HG02798 (cell line): ENCODE measurements around the gene NUSAP1.
"Not testable (repeated sequence)": the region's sequence is repeated elsewhere in the genome, so short reads cannot be mapped to it uniquely, and the experiment has no call there.

ENCODE experiments used
- ATAC-seq: cut with Tn5 transposase; IDR thresholded peaks from one replicate; pipeline ENCODE4 v1.9.1; 2021; ENCODE audit warnings: mild to moderate bottlenecking; ENCODE audit not compliant: unreplicated experiment, poor library complexity

The NUSAP1 gene

GRCh38 chr15:41332194-41333025 is at the start of gene NUSAP1, which contains the start of gene OIP5:
NUSAP1 (plus strand) TSS chr15:41332881; CDS start chr15:41332958, 77 bp downstream.
OIP5 (minus strand) TSS chr15:41332591; CDS start chr15:41332561, 30 bp downstream.
- peak; percentile 91 for ATAC-seq

- not testable (repeated sequence) for ATAC-seq
These were observed 49.6 kb upstream of the NUSAP1 start for GRCh38 chr15:41282980-41283652.

GRCh38 chr15:41283653-41284426 is 48.8 kb upstream of the NUSAP1 start:
- peak; percentile 98 for ATAC-seq

GRCh38 chr15:41284427-41285177 is 48.1 kb upstream of the NUSAP1 start:
- ATAC-seq, result no peak

GRCh38 chr15:41285285-41285684 is 47.4 kb upstream of the NUSAP1 start:
- ATAC-seq, result no peak

GRCh38 chr15:41286665-41287333 is 45.9 kb upstream of the NUSAP1 start:
- ATAC-seq, result no peak

GRCh38 chr15:41288464-41288863 is 44.2 kb upstream of the NUSAP1 start:
- no peak for ATAC-seq

GRCh38 chr15:41289953-41290352 is 42.7 kb upstream of the NUSAP1 start:
- ATAC-seq, result no peak

- peak; percentile 71 for ATAC-seq
These were observed 41.5 kb upstream of the NUSAP1 start for GRCh38 chr15:41291065-41291631.

GRCh38 chr15:41292521-41292920 is 40.2 kb upstream of the NUSAP1 start:
- no peak for ATAC-seq

GRCh38 chr15:41301139-41301538 is 31.5 kb upstream of the NUSAP1 start:
- ATAC-seq, result not testable (repeated sequence)

GRCh38 chr15:41301587-41301986 is 31.1 kb upstream of the NUSAP1 start:
- no peak for ATAC-seq

GRCh38 chr15:41304149-41304770 is 28.4 kb upstream of the NUSAP1 start:
- no peak for ATAC-seq

GRCh38 chr15:41307679-41308078 is 25.0 kb upstream of the NUSAP1 start:
- no peak for ATAC-seq

GRCh38 chr15:41309226-41309905 is 23.3 kb upstream of the NUSAP1 start:
- no peak for ATAC-seq

GRCh38 chr15:41320805-41321330 is 11.8 kb upstream of the NUSAP1 start:
- ATAC-seq, result not testable (repeated sequence)

GRCh38 chr15:41323611-41324010 is 9.1 kb upstream of the NUSAP1 start:
- ATAC-seq, result no peak

- no peak for ATAC-seq
These were observed 1.4 kb upstream of the NUSAP1 start for GRCh38 chr15:41331281-41331680.
